ENCODE data around the gene NSUN5.

DNA sequence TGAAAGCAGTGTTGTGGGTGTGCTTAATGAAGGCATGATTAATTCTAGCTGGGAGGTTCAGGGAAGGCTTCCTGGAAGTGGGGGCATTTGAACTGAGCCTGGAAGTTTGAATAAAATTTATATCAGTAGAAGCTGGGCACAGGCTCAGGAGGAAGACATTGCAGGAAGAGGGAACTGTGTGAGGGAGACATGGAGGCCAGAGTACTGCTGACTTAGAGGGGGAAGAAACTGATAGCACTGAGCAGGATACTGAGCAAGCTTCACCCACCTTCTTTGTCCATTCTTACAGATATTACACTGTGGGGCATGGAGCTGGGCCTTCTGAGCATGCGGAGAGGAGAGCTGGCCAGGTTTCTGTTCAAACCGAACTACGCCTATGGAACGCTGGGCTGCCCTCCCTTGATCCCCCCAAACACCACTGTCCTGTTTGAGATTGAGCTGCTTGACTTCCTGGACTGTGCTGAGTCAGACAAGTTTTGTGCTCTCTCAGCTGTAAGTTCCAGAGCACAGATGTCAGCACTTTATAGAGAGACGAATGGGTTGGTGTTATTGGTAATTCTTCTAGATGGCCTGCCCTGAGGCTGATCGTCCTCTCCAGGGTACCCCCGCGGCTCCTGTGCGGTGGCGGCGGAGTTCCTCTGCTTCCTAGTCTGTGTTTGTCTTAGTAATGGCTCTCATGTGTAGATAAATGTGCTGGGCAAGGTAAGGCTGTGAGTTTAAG lies 21.4 kb upstream of the NSUN5 start:
- TF ChIP-seq POLR2AphosphoS5 (IDR thresholded peaks at IDR 0.05; ENCODE audit: control insufficient read depth, insufficient read depth, low read depth, low read length) (no peak), EHMT2 (IDR thresholded peaks at IDR 0.05) (no peak), XRCC3 (IDR thresholded peaks at IDR 0.05) (no peak), ZNF274 (IDR thresholded peaks at IDR 0.05; ENCODE audit: borderline replicate concordance, low read depth, low read length) (no peak), EZH2 (IDR thresholded peaks at IDR 0.05; ENCODE audit: borderline replicate concordance, low read depth, low read length) (no peak)
- TF ChIP-seq, protein P1, sequence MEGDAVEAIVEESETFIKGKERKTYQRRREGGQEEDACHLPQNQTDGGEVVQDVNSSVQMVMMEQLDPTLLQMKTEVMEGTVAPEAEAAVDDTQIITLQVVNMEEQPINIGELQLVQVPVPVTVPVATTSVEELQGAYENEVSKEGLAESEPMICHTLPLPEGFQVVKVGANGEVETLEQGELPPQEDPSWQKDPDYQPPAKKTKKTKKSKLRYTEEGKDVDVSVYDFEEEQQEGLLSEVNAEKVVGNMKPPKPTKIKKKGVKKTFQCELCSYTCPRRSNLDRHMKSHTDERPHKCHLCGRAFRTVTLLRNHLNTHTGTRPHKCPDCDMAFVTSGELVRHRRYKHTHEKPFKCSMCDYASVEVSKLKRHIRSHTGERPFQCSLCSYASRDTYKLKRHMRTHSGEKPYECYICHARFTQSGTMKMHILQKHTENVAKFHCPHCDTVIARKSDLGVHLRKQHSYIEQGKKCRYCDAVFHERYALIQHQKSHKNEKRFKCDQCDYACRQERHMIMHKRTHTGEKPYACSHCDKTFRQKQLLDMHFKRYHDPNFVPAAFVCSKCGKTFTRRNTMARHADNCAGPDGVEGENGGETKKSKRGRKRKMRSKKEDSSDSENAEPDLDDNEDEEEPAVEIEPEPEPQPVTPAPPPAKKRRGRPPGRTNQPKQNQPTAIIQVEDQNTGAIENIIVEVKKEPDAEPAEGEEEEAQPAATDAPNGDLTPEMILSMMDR (IDR thresholded peaks at IDR 0.05 in 2 of 3, conservative IDR thresholded peaks at IDR 0.05 in 1 of 3; ENCODE audit: insufficient read depth in 2 of 3, low read depth in 1 of 3, low read length in 3 of 3), result no peak

All from K562 (cell line).